ENCODE measurements around the gene FSIP1. TPM values are rescaled to one million over a fixed set of nuclear protein-coding genes. Genes with fewer than 3 reads are reported as not detected.
A peak's percentile ranks its signal among the peaks of the same experiment; 100 is the strongest.

The FSIP1 gene
- total RNA-seq, 5 donors from 2014 or later (not counting 1 experiment from before 2014, with no cell fraction given), result 0.30 to 1.0 (median 0.43) TPM

DNA sequence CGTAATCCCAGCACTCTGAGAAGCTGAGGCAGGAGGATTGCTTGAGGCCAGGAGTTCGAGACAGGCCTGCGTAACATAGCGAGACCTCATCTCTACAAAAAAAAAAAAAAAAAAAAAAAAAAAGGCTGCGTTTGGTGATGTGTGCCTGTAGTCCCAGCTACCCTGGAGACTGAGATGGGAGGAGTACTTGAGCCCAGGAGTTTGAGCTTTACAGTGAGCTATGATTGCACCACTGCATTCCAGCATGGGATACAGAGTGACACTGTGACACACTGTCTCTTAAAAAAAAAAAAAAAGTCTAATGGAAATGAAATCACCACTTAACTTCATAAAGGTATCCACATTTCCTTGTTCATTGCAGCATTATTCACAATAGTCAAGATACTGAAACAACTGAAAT lies 136.2 kb downstream of the FSIP1 start:
- Histone ChIP-seq H3K4me3 (ENCODE audit: control insufficient read depth in 1 of 2, extremely low read depth in 1 of 2, low read length in 1 of 2) (no peak overlapping the region), H3K9me3 (no peaks in the 10 kb centered on the region), H3K36me3 (ENCODE audit: control insufficient read depth in 2 of 2, extremely low read depth in 1 of 2, insufficient read depth in 1 of 2, low read length in 1 of 2) (no peaks in the 10 kb centered on the region), H3K27ac (ENCODE audit: low read length) (no peak overlapping the region), H3K4me1 (ENCODE audit: control insufficient read depth in 1 of 2, extremely low read depth in 1 of 2, insufficient read depth in 2 of 2, low read length in 2 of 2) (peaks cover 0 to 3% of the 10 kb centered on the region in 2 experiments), H3K27me3 (replicated peaks in 1 of 2; ENCODE audit: control insufficient read depth in 2 of 2, extremely low read depth in 1 of 2, insufficient read depth in 2 of 2, low read length in 1 of 2) (no peaks in the 10 kb centered on the region)
- Mint-ChIP-seq H3K4me3 (no peak overlapping the region), H3K36me3 (no peaks in the 10 kb centered on the region), H3K4me1 (peaks cover 0 to 33% (median 0%) of the 10 kb centered on the region in 3 donors), H3K27ac (no peak overlapping the region), H3K9me3 (no peaks in the 10 kb centered on the region), H3K27me3 (no peaks in the 10 kb centered on the region)
- WGBS (ENCODE audit: insufficient coverage), result no CpG with 5 or more reads among the region's 5 CpGs
- ChIA-PET CTCF (interaction anchor here in 1 of 2 donors (0.7 kb wide), 1 partner anchor 18 kb away, joined by 3 read pairs; no protein-coding TSS in a partner anchor), POLR2A (no interaction called here)
- ATAC-seq (replicated peaks in 1 of 4) (no peak), DNase-seq (no peak)

GRCh38 chr15:39645976-39646257 lies 136.7 kb downstream of the FSIP1 start:
- ChIA-PET POLR2A (interaction anchor here in 1 of 2 donors (0.7 kb wide), 1 partner anchor 22 kb away, joined by 3 read pairs; no protein-coding TSS in a partner anchor), CTCF (interaction anchor here in 1 of 2 donors (0.7 kb wide), 1 partner anchor 17 kb away, joined by 3 read pairs; no protein-coding TSS in a partner anchor)
- Histone ChIP-seq H3K4me3 (ENCODE audit: control insufficient read depth in 1 of 2, extremely low read depth in 1 of 2, low read length in 1 of 2) (no peak overlapping the region), H3K4me1 (ENCODE audit: control insufficient read depth in 1 of 2, extremely low read depth in 1 of 2, insufficient read depth in 2 of 2, low read length in 2 of 2) (peaks cover 0 to 3% of the 10 kb centered on the region in 2 experiments), H3K9me3 (no peaks in the 10 kb centered on the region), H3K36me3 (ENCODE audit: control insufficient read depth in 2 of 2, extremely low read depth in 1 of 2, insufficient read depth in 1 of 2, low read length in 1 of 2) (no peaks in the 10 kb centered on the region), H3K27ac (ENCODE audit: low read length) (no peak overlapping the region), H3K27me3 (replicated peaks in 1 of 2; ENCODE audit: control insufficient read depth in 2 of 2, extremely low read depth in 1 of 2, insufficient read depth in 2 of 2, low read length in 1 of 2) (no peaks in the 10 kb centered on the region)
- no peak for DNase-seq
- H3K36me3 Mint-ChIP-seq, result no peaks in the 10 kb centered on the region
- peaks cover 0 to 38% (median 0%) of the 10 kb centered on the region in 3 donors for H3K4me1 Mint-ChIP-seq
- ATAC-seq (replicated peaks in 1 of 4), result no peak
- no peak overlapping the region for H3K27ac Mint-ChIP-seq
- no peak overlapping the region for H3K4me3 Mint-ChIP-seq
- 100% methylated on average over 2 of the region's 2 CpGs for WGBS (ENCODE audit: insufficient coverage)
- H3K27me3 Mint-ChIP-seq, result no peaks in the 10 kb centered on the region
- no peaks in the 10 kb centered on the region for H3K9me3 Mint-ChIP-seq

DNA sequence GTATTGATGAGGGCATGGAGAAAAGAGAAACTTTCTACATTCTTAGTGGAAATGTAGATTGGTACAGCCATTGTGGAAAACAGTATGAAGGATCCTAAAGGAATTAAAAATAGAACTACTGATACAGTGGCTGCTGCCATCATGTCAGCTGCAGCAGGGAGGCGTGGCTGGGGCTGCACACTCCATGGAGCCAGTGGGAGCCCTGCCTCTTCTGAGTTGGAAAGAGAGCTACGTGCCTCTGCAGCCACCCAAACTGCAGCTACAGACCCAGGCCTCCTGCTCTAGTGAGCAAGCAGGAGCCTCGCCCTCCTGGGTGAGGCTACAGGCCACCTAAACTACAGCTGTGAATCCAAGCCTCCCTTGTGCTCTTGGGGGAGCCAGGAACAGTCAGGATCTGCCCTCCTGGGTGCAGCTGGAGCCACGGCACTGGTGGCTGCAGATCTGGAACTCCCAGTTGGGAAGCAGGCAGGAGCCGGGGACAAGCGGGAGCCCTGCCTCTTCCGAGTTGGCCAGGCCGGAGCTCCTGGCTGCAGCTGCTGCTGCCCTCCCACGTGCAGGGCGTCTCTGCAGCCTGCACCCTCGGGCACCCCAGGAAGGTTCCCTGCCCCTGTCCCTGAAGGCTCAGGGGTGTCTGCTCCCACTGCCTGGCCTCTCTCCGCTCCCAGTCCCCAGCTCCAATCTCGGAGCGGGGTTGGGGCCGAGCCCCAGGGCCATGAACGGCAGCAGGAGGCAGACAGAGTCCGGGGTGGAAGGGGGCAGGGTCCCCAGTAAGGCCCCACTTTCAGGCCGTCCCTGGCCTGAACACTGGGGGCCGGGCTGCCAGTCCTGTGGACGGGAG lies 137.3 kb downstream of the FSIP1 start:
- ATAC-seq (replicated peaks in 1 of 4) (no peak), DNase-seq (no peak)
- Histone ChIP-seq H3K36me3 (ENCODE audit: control insufficient read depth in 2 of 2, extremely low read depth in 1 of 2, insufficient read depth in 1 of 2, low read length in 1 of 2) (no peaks in the 10 kb centered on the region), H3K4me1 (ENCODE audit: control insufficient read depth in 1 of 2, extremely low read depth in 1 of 2, insufficient read depth in 2 of 2, low read length in 2 of 2) (peaks cover 0 to 3% of the 10 kb centered on the region in 2 experiments), H3K9me3 (no peaks in the 10 kb centered on the region), H3K4me3 (ENCODE audit: control insufficient read depth in 1 of 2, extremely low read depth in 1 of 2, low read length in 1 of 2) (no peak overlapping the region), H3K27ac (ENCODE audit: low read length) (no peak overlapping the region), H3K27me3 (replicated peaks in 1 of 2; ENCODE audit: control insufficient read depth in 2 of 2, extremely low read depth in 1 of 2, insufficient read depth in 2 of 2, low read length in 1 of 2) (no peaks in the 10 kb centered on the region)
- peaks cover 0 to 44% (median 0%) of the 10 kb centered on the region in 3 donors for H3K4me1 Mint-ChIP-seq
- ChIA-PET POLR2A (interaction anchor here (0.7 kb wide), 2 partner anchors 21 to 120 kb away, joined by 3 to 4 read pairs; no protein-coding TSS in a partner anchor), CTCF (interaction anchor here in 1 of 2 donors (0.7 kb wide), 2 partner anchors 13 to 61 kb away, joined by 3 read pairs; no protein-coding TSS in a partner anchor)
- 96% methylated on average over 19 of the region's 20 CpGs for WGBS (ENCODE audit: insufficient coverage)
- H3K27me3 Mint-ChIP-seq, result no peaks in the 10 kb centered on the region
- H3K36me3 Mint-ChIP-seq, result no peaks in the 10 kb centered on the region
- H3K4me3 Mint-ChIP-seq, result no peak overlapping the region
- no peaks in the 10 kb centered on the region for H3K9me3 Mint-ChIP-seq
- H3K27ac Mint-ChIP-seq, result no peak overlapping the region

DNA sequence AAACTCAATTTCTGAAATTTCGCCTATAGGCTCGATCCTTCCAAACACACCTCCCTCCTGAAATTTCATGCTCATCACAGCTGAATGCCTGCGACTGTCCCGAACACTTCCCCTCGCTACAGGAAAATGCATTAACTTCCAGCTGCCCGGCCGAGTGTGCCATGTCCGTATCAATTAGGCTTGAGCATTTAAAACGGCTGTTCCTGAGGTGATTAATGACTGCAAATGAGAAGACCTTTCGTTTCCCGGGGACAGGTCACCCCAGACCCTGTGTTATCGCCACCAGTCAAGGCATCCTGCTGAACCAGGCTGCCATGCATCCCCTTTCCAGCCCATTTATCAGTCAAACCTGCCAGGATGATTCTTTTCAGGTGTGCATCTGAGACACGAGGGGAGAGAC lies 138.5 kb downstream of the FSIP1 start:
- ATAC-seq (replicated peaks in 1 of 4) (no peak), DNase-seq (no peak)
- Mint-ChIP-seq H3K9me3 (no peaks in the 10 kb centered on the region), H3K27ac (no peak overlapping the region), H3K27me3 (peaks cover 0 to 1% of the 10 kb centered on the region in 2 donors), H3K4me3 (no peak overlapping the region), H3K36me3 (no peaks in the 10 kb centered on the region), H3K4me1 (peaks cover 0 to 51% (median 0%) of the 10 kb centered on the region in 3 donors)
- 90% methylated on average over 9 of the region's 13 CpGs for WGBS (ENCODE audit: insufficient coverage)
- ChIA-PET CTCF (no interaction called here), POLR2A (interaction anchor here in 1 of 2 donors (0.6 kb wide), 1 partner anchor 14 kb away, joined by 3 read pairs; no protein-coding TSS in a partner anchor)
- Histone ChIP-seq H3K27me3 (replicated peaks in 1 of 2; ENCODE audit: control insufficient read depth in 2 of 2, extremely low read depth in 1 of 2, insufficient read depth in 2 of 2, low read length in 1 of 2) (no peaks in the 10 kb centered on the region), H3K4me3 (ENCODE audit: control insufficient read depth in 1 of 2, extremely low read depth in 1 of 2, low read length in 1 of 2) (no peak overlapping the region), H3K27ac (ENCODE audit: low read length) (no peak overlapping the region), H3K4me1 (ENCODE audit: control insufficient read depth in 1 of 2, extremely low read depth in 1 of 2, insufficient read depth in 2 of 2, low read length in 2 of 2) (peaks cover 0 to 3% of the 10 kb centered on the region in 2 experiments), H3K9me3 (no peaks in the 10 kb centered on the region), H3K36me3 (ENCODE audit: control insufficient read depth in 2 of 2, extremely low read depth in 1 of 2, insufficient read depth in 1 of 2, low read length in 1 of 2) (no peaks in the 10 kb centered on the region)

GRCh38 chr15:39643727-39644126 lies 138.9 kb downstream of the FSIP1 start:
- H3K4me3 Mint-ChIP-seq, result no peak overlapping the region
- POLR2A ChIA-PET, result no interaction called here
- WGBS (ENCODE audit: insufficient coverage), result no CpG with 5 or more reads among the region's 1 CpG

DNA sequence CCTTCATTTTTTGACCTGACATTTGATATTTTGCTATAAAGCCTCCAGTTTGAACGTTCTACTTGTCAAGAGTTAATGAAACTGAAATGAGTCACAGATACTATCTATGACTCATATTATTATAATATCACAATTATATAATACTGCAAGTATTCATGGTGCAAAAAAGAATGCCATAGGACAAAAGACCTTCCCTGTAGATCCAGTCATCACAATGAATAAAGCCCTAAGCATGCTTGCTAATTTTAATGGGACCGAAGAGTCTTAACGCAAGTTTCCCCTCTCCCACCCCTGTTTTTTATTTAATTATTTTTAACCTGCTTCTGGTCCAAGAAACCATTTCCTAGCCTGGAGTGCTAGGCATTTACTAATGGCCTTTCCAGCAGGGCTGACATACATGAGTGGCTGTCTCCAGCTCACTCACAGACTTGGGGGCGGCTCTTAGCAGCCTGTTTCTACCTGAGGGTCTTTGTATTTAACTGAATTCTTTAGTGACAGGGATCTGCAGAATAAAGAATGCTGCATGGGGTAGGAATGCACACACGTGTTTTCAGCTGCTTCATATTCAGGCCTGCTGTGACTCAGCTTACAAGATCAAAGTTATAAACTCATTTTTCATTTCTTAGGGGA lies 140.5 kb downstream of the FSIP1 start:
- Mint-ChIP-seq H3K4me1 (peaks cover 0 to 49% (median 0%) of the 10 kb centered on the region in 3 donors), H3K36me3 (no peaks in the 10 kb centered on the region), H3K4me3 (no peak overlapping the region), H3K27me3 (peaks cover 0 to 1% of the 10 kb centered on the region in 2 donors), H3K9me3 (no peaks in the 10 kb centered on the region), H3K27ac (peak overlapping the region in 1 of 2 donors; percentile 39)
- no peak overlapping the region for H3K4me3 ChIP-seq (ENCODE audit: control insufficient read depth in 1 of 2, extremely low read depth in 1 of 2, low read length in 1 of 2)
- ChIA-PET POLR2A (interaction anchor here in 1 of 2 donors (1.1 to 1.7 kb wide), 3 partner anchors 12 to 19 kb away, joined by 3 to 10 read pairs (median 3); no protein-coding TSS in a partner anchor), CTCF (interaction anchor here in 1 of 2 donors (1.0 to 2.5 kb wide), 4 partner anchors 13 to 115 kb away, joined by 3 to 14 read pairs (median 6); no protein-coding TSS in a partner anchor)
- WGBS (ENCODE audit: insufficient coverage), result 64% methylated on average over 2 of the region's 5 CpGs
- peaks cover 0 to 3% of the 10 kb centered on the region in 2 experiments for H3K4me1 ChIP-seq (ENCODE audit: control insufficient read depth in 1 of 2, extremely low read depth in 1 of 2, insufficient read depth in 2 of 2, low read length in 2 of 2)
- H3K9me3 ChIP-seq, result no peaks in the 10 kb centered on the region
- H3K27me3 ChIP-seq (replicated peaks in 1 of 2; ENCODE audit: control insufficient read depth in 2 of 2, extremely low read depth in 1 of 2, insufficient read depth in 2 of 2, low read length in 1 of 2), result no peaks in the 10 kb centered on the region
- DNase-seq (no peak), ATAC-seq (replicated peaks in 1 of 4) (peak in 2 of 4 experiments; percentile 24 to 53)
- peak overlapping the region; percentile 22 for H3K27ac ChIP-seq (ENCODE audit: low read length)
- no peaks in the 10 kb centered on the region for H3K36me3 ChIP-seq (ENCODE audit: control insufficient read depth in 2 of 2, extremely low read depth in 1 of 2, insufficient read depth in 1 of 2, low read length in 1 of 2)

More at GRCh38 chr15:39643727-39644126, 138.9 kb downstream of the FSIP1 start:
- CTCF ChIA-PET, result interaction anchor here in 1 of 2 donors (0.8 kb wide), 1 partner anchor 61 kb away, joined by 3 read pairs; no protein-coding TSS in a partner anchor
- Mint-ChIP-seq H3K4me1 (peaks cover 0 to 51% (median 0%) of the 10 kb centered on the region in 3 donors), H3K36me3 (no peaks in the 10 kb centered on the region), H3K27me3 (peaks cover 0 to 1% of the 10 kb centered on the region in 2 donors), H3K9me3 (no peaks in the 10 kb centered on the region), H3K27ac (no peak overlapping the region)
- ATAC-seq (replicated peaks in 1 of 4) (no peak), DNase-seq (no peak)
- no peak overlapping the region for H3K4me3 ChIP-seq (ENCODE audit: control insufficient read depth in 1 of 2, extremely low read depth in 1 of 2, low read length in 1 of 2)
- H3K27me3 ChIP-seq (replicated peaks in 1 of 2; ENCODE audit: control insufficient read depth in 2 of 2, extremely low read depth in 1 of 2, insufficient read depth in 2 of 2, low read length in 1 of 2), result no peaks in the 10 kb centered on the region
- H3K9me3 ChIP-seq, result no peaks in the 10 kb centered on the region
- H3K27ac ChIP-seq (ENCODE audit: low read length), result no peak overlapping the region
- H3K4me1 ChIP-seq (ENCODE audit: control insufficient read depth in 1 of 2, extremely low read depth in 1 of 2, insufficient read depth in 2 of 2, low read length in 2 of 2), result peaks cover 0 to 3% of the 10 kb centered on the region in 2 experiments
- H3K36me3 ChIP-seq (ENCODE audit: control insufficient read depth in 2 of 2, extremely low read depth in 1 of 2, insufficient read depth in 1 of 2, low read length in 1 of 2), result no peaks in the 10 kb centered on the region

Measured in T-cell (primary cell).